Heart left ventricle (tissue), 16 donors: ENCODE measurements around the gene A3GALT2. TPM values are rescaled to one million over a fixed set of nuclear protein-coding genes. Genes with fewer than 3 reads are reported as not detected.

Experiments
- ATAC-seq, 4 donors: fragments of 200-7000 bp; cut with Tn5 transposase; one replicate each; pipeline ENCODE4 v1.9.1; 2020 to 2022; ENCODE audit warnings: moderate library complexity in 4 of 4, mild to moderate bottlenecking in 3 of 4, moderate number of reproducible peaks in 1 of 4
- DNase-seq, 5 donors: peaks; one replicate each; pipeline ENCODE4 v3.0.0-alpha.2; 2020
- H3K27ac ChIP-seq, 12 donors: fragments of 200-600 bp; sonication (generic) in 4 of 12; one replicate each; pipeline versions ENCODE4 v1.5.0 to v1.8.0; 2016 to 2022; ENCODE audit warnings: mild to moderate bottlenecking in 2 of 12
- H3K27me3 ChIP-seq, 9 donors: fragments of 200-600 bp; sonication (generic) in 2 of 9; one replicate each; pipeline versions ENCODE4 v1.5.1 to v1.8.0; 2016 to 2022; ENCODE audit warnings: mild to moderate bottlenecking in 3 of 9
- H3K36me3 ChIP-seq, 9 donors: fragments of 200-600 bp; sonication (generic) in 2 of 9; one replicate each; pipeline versions ENCODE4 v1.5.0 to v1.8.0; 2018 to 2022; ENCODE audit warnings: mild to moderate bottlenecking in 2 of 9
- H3K4me1 ChIP-seq, 12 donors: fragments of 200-600 bp; sonication (generic) in 4 of 12; one replicate each; pipeline versions ENCODE4 v1.5.0 to v1.8.0; 2016 to 2022; ENCODE audit warnings: mild to moderate bottlenecking in 3 of 12
- H3K4me3 ChIP-seq, 12 donors: fragments of 200-600 bp; sonication (generic) in 4 of 12; one replicate each; pipeline versions ENCODE4 v1.5.0 to v1.8.0; 2017 to 2022; ENCODE audit warnings: mild to moderate bottlenecking in 9 of 12, moderate library complexity in 4 of 12
- H3K9me3 ChIP-seq, 12 donors: fragments of 200-600 bp; sonication (generic) in 4 of 12; one replicate each; pipeline versions ENCODE4 v1.5.0 to v1.8.0; 2016 to 2022; ENCODE audit warnings: mild to moderate bottlenecking in 1 of 12
- POLR2A ChIP-seq, 2 donors: fragments of 450-650 bp; IDR thresholded peaks; one replicate each; pipeline ENCODE4 v1.6.1; 2017; ENCODE audit warnings: antibody characterized with exemption in 2 of 2, mild to moderate bottlenecking in 2 of 2, moderate library complexity in 2 of 2
- WGBS, 4 donors: extraction: QIAGEN DNeasy Blood & Tissue Kit in 2 of 4; methylation state at CpG; one replicate each; pipeline versions ENCODE4 v1.1.5 to v1.1.7; 2013 to 2018; 5-methylcytosine and 5-hydroxymethylcytosine counted together
- intact Hi-C, 10 donors: fragments of 100-400 bp; cut with DNase I; formaldehyde crosslinking; loops; one replicate each; pipeline versions ENCODE4 v1.11.1 to v1.14.2; 2022
- polyA plus RNA-seq, 2 donors: library from polyadenylated mRNA; stranded (reverse); fragments of 200-250 nt; gene quantifications; one replicate each; pipeline ENCODE4 v1.2.3, GENCODE V29; 2013
- total RNA-seq, 9 donors: library from RNA; depleted of rRNA in 2 of 9; stranded (reverse); fragments of >200 nt in 2 of 9; fragmentation: NEBNext Ultra II Directional in 3 of 9; extraction: Animal tissue kit (Norgen Biotek cat#: 25700) in 3 of 9; gene quantifications; one replicate each; pipeline versions ENCODE4 v1.1.0 to v1.2.4, GENCODE V29; 2016 to 2023
- TF ChIP-seq, protein P1 (sequence below), 12 donors: fragments of 200-600 bp; sonication (generic) in 4 of 12; IDR thresholded peaks; one replicate each; pipeline versions ENCODE4 v1.5.0 to v1.8.0; 2018 to 2022; ENCODE audit warnings: antibody characterized with exemption in 12 of 12, mild to moderate bottlenecking in 5 of 12
- donor health status: ischemic (EF 13 %, LVEDD 7.1; RV severe dilation, severe dysfunction).
- donor health status: healthy with polysubstance abuse.
- donor health status: DM: no; HTN: yes; CAD: no.
- donor health status: DM: no; HTN: no; CAD: no.
- donor health status: ischemic (EF 25% LVEDD 6.9; RV normal size, moderate dysfunction).
- donor health status: ischemic (EF 25% LVEDD 5.7; RV mildly dilated, moderate dysfunction).
- donor health status: healthy.
- donor health status: DM: yes; HTN: yes; CAD: no.
- donor health status: ischemic (EF 35%, LVEDD 5.7; RV mildly dilated, moderate dysfunction).
- donor health status: nonischemic (EF 11% LVEDD 7.7; RV severe dilation, severe dysfunction).
- donor health status: DM: yes; HTN: yes; CAD: no.
- donor health status: PGD.
- donor health status: ischemic (EF 29% LVEDD 5.4; RV normal size, mild dysfunction).
- donor health status: nonischemic (EF 23%, LVEDD 6.1; RV moderate dilation, normal function).

The A3GALT2 gene
- total and polyA plus RNA-seq, 11 donors: 0.40 TPM; not detected in 10

- H3K27ac ChIP-seq: no peak overlapping the region
- intact Hi-C loops: no loop called here
- DNase-seq (no peak), ATAC-seq (peak in 1 of 4 donors; percentile 30)
- TF ChIP-seq, protein P1, sequence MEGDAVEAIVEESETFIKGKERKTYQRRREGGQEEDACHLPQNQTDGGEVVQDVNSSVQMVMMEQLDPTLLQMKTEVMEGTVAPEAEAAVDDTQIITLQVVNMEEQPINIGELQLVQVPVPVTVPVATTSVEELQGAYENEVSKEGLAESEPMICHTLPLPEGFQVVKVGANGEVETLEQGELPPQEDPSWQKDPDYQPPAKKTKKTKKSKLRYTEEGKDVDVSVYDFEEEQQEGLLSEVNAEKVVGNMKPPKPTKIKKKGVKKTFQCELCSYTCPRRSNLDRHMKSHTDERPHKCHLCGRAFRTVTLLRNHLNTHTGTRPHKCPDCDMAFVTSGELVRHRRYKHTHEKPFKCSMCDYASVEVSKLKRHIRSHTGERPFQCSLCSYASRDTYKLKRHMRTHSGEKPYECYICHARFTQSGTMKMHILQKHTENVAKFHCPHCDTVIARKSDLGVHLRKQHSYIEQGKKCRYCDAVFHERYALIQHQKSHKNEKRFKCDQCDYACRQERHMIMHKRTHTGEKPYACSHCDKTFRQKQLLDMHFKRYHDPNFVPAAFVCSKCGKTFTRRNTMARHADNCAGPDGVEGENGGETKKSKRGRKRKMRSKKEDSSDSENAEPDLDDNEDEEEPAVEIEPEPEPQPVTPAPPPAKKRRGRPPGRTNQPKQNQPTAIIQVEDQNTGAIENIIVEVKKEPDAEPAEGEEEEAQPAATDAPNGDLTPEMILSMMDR (IDR thresholded peaks at IDR 0.05): no peak
- TF ChIP-seq POLR2A (IDR thresholded peaks at IDR 0.05): no peak
- no peaks in the 10 kb centered on the region for H3K27me3 ChIP-seq
- H3K9me3 ChIP-seq: no peaks in the 10 kb centered on the region
- H3K4me1 ChIP-seq: peaks cover 0 to 19% (median 5%) of the 10 kb centered on the region in 12 donors
- H3K36me3 ChIP-seq: peaks cover 0 to 39% (median 26%) of the 10 kb centered on the region in 9 donors
- 70 to 81% (median 77%) methylated on average over 11 to 12 of the region's 12 CpGs for WGBS, 4 donors
- no peak overlapping the region for H3K4me3 ChIP-seq
These were observed 814 bp downstream of the A3GALT2 start for GRCh38 chr1:33319949-33320618.

DNA sequence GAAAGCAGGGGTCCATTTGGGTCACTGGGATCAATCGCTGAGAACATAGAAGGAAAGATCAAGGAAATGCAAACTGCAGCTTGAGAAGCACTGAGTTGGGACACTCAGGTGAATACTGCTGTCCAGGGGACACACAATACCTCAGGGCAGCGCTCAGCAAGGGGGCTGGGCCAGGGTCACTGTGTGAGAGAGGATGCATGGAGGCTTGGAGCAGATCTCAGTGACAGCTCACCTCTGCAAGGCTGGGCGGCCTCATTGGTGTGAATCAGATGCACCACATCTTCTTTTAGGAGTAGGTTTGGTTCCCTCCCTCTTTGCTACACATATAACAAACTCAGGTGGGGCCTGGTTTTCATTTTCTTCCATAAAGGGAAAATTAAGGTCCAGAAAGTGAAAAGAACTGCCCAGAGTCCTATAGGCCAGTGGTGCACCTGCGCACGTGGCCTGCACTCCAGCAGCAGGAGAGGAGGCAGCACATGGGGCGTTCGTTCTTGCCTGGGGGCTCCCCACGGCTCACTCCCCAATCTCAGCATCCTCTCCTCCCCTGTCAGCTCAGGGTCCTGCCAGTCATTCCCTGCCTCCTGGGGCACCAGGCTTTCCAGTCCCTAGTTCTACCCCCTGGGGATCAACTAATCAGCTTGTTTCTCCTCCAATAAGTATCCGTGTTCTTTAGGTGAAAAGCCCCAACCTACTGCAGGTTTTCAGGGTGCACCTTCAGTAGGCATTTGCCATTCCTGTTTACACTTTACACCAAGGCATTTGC is 1.5 kb downstream of the A3GALT2 start:
- Histone ChIP-seq H3K27ac (no peak overlapping the region), H3K4me1 (peaks cover 0 to 14% (median 0%) of the 10 kb centered on the region in 12 donors), H3K4me3 (no peak overlapping the region), H3K36me3 (peaks cover 0 to 32% (median 19%) of the 10 kb centered on the region in 9 donors), H3K27me3 (no peaks in the 10 kb centered on the region), H3K9me3 (no peaks in the 10 kb centered on the region)
- ATAC-seq (no peak), DNase-seq (no peak)
- TF ChIP-seq POLR2A (IDR thresholded peaks at IDR 0.05): no peak
- TF ChIP-seq, protein P1 (IDR thresholded peaks at IDR 0.05): no peak
- WGBS, 4 donors: 87 to 93% (median 89%) methylated on average over 9 of the region's 9 CpGs
- intact Hi-C loops: no loop called here

GRCh38 chr1:33317946-33318345 is 3.0 kb downstream of the A3GALT2 start:
- 57 to 68% (median 62%) methylated on average over 6 of the region's 6 CpGs for WGBS, 4 donors

GRCh38 chr1:33317354-33317753 is 3.5 kb downstream of the A3GALT2 start:
- TF ChIP-seq, protein P1 (IDR thresholded peaks at IDR 0.05): no peak
- TF ChIP-seq POLR2A (IDR thresholded peaks at IDR 0.05): no peak
- no peak overlapping the region for H3K27ac ChIP-seq
- no peaks in the 10 kb centered on the region for H3K27me3 ChIP-seq
- ATAC-seq: no peak
- intact Hi-C loops: no loop called here
- DNase-seq: no peak
- peaks cover 0 to 12% (median 0%) of the 10 kb centered on the region in 9 donors for H3K36me3 ChIP-seq
- no peaks in the 10 kb centered on the region for H3K9me3 ChIP-seq
- no peak overlapping the region for H3K4me3 ChIP-seq
- H3K4me1 ChIP-seq: peaks cover 0 to 14% (median 0%) of the 10 kb centered on the region in 12 donors
- 59 to 79% (median 74%) methylated on average over 1 of the region's 1 CpG for WGBS, 4 donors

More at GRCh38 chr1:33317946-33318345, 3.0 kb downstream of the A3GALT2 start:
- Histone ChIP-seq H3K9me3 (no peaks in the 10 kb centered on the region), H3K27me3 (no peaks in the 10 kb centered on the region), H3K36me3 (peaks cover 0 to 18% (median 5%) of the 10 kb centered on the region in 9 donors), H3K27ac (no peak overlapping the region), H3K4me1 (peaks cover 0 to 14% (median 0%) of the 10 kb centered on the region in 12 donors), H3K4me3 (no peak overlapping the region)
- no peak for TF ChIP-seq POLR2A (IDR thresholded peaks at IDR 0.05)
- TF ChIP-seq, protein P1 (IDR thresholded peaks at IDR 0.05): no peak
- DNase-seq (no peak), ATAC-seq (no peak)
- intact Hi-C loops: no loop called here
